GM18951 (cell line): ENCODE measurements around the gene CRHR1.

Source experiments
- POLR2A ChIP-seq: IDR thresholded peaks from 4 replicates; pipeline ENCODE4 v1.6.1; 2011; ENCODE audit warnings: mild to moderate bottlenecking; ENCODE audit not compliant: insufficient read length, insufficient read depth; ENCODE audit errors: extremely low read depth
- in situ Hi-C: fragments of 300-500 bp; cut with MboI; formaldehyde crosslinking; loops from one replicate; pipeline ENCODE4 v1.12.0; 2022; ENCODE audit warnings: low sequenced_read_pairs, mixed read lengths, inconsistent platforms; ENCODE audit not compliant: unreplicated experiment

Gene CRHR1

GRCh38 chr17:45838751-45839295 lies 54.7 kb downstream of the CRHR1 start:
- no peak for TF ChIP-seq POLR2A
- in situ Hi-C loops: no loop called here

- no peak for TF ChIP-seq POLR2A
- in situ Hi-C loops: no loop called here
Observed at GRCh38 chr17:45839442-45839841, 55.3 kb downstream of the CRHR1 start.

- no peak for TF ChIP-seq POLR2A
- in situ Hi-C loops: no loop called here
Observed at GRCh38 chr17:45841186-45841585, 57.1 kb downstream of the CRHR1 start.

GRCh38 chr17:45841883-45842525 lies 57.9 kb downstream of the CRHR1 start:
- TF ChIP-seq POLR2A: no peak
- in situ Hi-C loops: no loop called here

- in situ Hi-C loops: no loop called here
- TF ChIP-seq POLR2A: no peak
Observed at GRCh38 chr17:45843722-45844121, 59.6 kb downstream of the CRHR1 start.

GRCh38 chr17:45844695-45845375 lies 60.7 kb downstream of the CRHR1 start, which contains the start of gene SPPL2C:
Gene SPPL2C, plus strand, starts transcription at chr17:45844881. Its CDS starts 26 bp downstream, at chr17:45844907.
- in situ Hi-C loops: no loop called here
- no peak for TF ChIP-seq POLR2A

GRCh38 chr17:45845376-45846185 lies 61.5 kb downstream of the CRHR1 start:
- no peak for TF ChIP-seq POLR2A
- in situ Hi-C loops: no loop called here

- in situ Hi-C loops: no loop called here
Observed at GRCh38 chr17:45846223-45846622, 62.1 kb downstream of the CRHR1 start.

GRCh38 chr17:45846646-45847045 lies 62.5 kb downstream of the CRHR1 start:
- in situ Hi-C loops: no loop called here

More at GRCh38 chr17:45846223-45846622, 62.1 kb downstream of the CRHR1 start:
- no peak for TF ChIP-seq POLR2A

GRCh38 chr17:45847101-45847500 lies 63.0 kb downstream of the CRHR1 start:
- no peak for TF ChIP-seq POLR2A

More at GRCh38 chr17:45846646-45847045, 62.5 kb downstream of the CRHR1 start:
- no peak for TF ChIP-seq POLR2A

GRCh38 chr17:45847747-45848146 lies 63.6 kb downstream of the CRHR1 start:
- TF ChIP-seq POLR2A: no peak
- in situ Hi-C loops: no loop called here

More at GRCh38 chr17:45847101-45847500, 63.0 kb downstream of the CRHR1 start:
- in situ Hi-C loops: no loop called here

- no peak for TF ChIP-seq POLR2A
- in situ Hi-C loops: no loop called here
Observed at GRCh38 chr17:45848405-45848804, 64.3 kb downstream of the CRHR1 start.
